GM12878 (cell line): ENCODE measurements around the gene RPL13A. TPM values are rescaled to one million over a fixed set of nuclear protein-coding genes. Genes with fewer than 3 reads are reported as not detected.
A peak's percentile ranks its signal among the peaks of the same experiment; 100 is the strongest.

Experiments used
- CEBPZ ChIP-seq: fragments of 150-350 bp; IDR thresholded peaks from 2 replicates; pipeline ENCODE4 v1.6.1; 2016; ENCODE audit warnings: low read depth, low read length
- FOS ChIP-seq: IDR thresholded peaks from 3 replicates; pipeline ENCODE4 v1.6.1; 2011; ENCODE audit warnings: borderline replicate concordance; ENCODE audit not compliant: insufficient read length; ENCODE audit errors: extremely low read depth
- HSF1 ChIP-seq: fragments of 150-350 bp; IDR thresholded peaks from 2 replicates; pipeline ENCODE4 v1.6.1; 2014; ENCODE audit warnings: mild to moderate bottlenecking, low read depth, low read length
- IKZF1 ChIP-seq: fragments of 450-650 bp; conservative IDR thresholded peaks from 2 replicates; pipeline ENCODE4 v1.6.1; 2017; ENCODE audit warnings: antibody characterized with exemption, mild to moderate bottlenecking
- KLF5 ChIP-seq: fragments of 450-650 bp; IDR thresholded peaks from 2 replicates; pipeline ENCODE4 v1.6.1; 2014; ENCODE audit warnings: mild to moderate bottlenecking; ENCODE audit not compliant: partially characterized antibody
- NR2C2 ChIP-seq: IDR thresholded peaks from 2 replicates; pipeline ENCODE4 v1.6.1; 2011; ENCODE audit warnings: borderline replicate concordance, low read depth; ENCODE audit not compliant: control insufficient read depth, insufficient read length
- RFX5 ChIP-seq: IDR thresholded peaks from 2 replicates; pipeline ENCODE4 v1.6.1; 2011; ENCODE audit warnings: low read depth, low read length, improper control_type of control experiment
- SMAD1 ChIP-seq: fragments of 450-650 bp; IDR thresholded peaks from 2 replicates; pipeline ENCODE4 v1.6.1; 2018; ENCODE audit warnings: mild to moderate bottlenecking, low read depth; ENCODE audit not compliant: partially characterized antibody
- SMAD5 ChIP-seq: IDR thresholded peaks from 2 replicates; pipeline ENCODE4 v1.6.1; 2016; ENCODE audit warnings: antibody characterized with exemption, low read depth
- SMARCA5 ChIP-seq: fragments of 450-650 bp; IDR thresholded peaks from 2 replicates; pipeline ENCODE4 v1.6.1; 2017; ENCODE audit warnings: mild to moderate bottlenecking
- TAF1 ChIP-seq: IDR thresholded peaks from 2 replicates; pipeline ENCODE4 v1.6.1; 2011; ENCODE audit warnings: mild to moderate bottlenecking, low read depth, low read length, borderline replicate concordance
- polyA plus RNA-seq, 11 experiments: library from polyadenylated mRNA; depleted of rRNA in 4 of 11; unstranded in 6 of 11; stranded (reverse) in 5 of 11; fragments of >200 nt; fragmentation: Nextera tagmentation in 4 of 11; fragmentation: Illumina TruSeq in 1 of 11; extraction: Ambion mirVana in 4 of 11; extraction: Trizol in 1 of 11; gene quantifications; 1 replicate in 1 of 11; 2 replicates in 10 of 11; pipeline versions ENCODE4 v1.2.1 to v1.2.3, GENCODE V29; 2011 to 2016; ENCODE audit warnings: inconsistent platforms in 2 of 11, missing spikeins in 2 of 11, low read depth in 1 of 11
- total RNA-seq, 4 experiments: library from RNA; depleted of rRNA in 3 of 4; stranded (reverse); fragments of >200 nt in 3 of 4; fragmentation: Illumina TruSeq in 1 of 4; extraction: Trizol in 1 of 4; gene quantifications; 2 replicates each; pipeline versions ENCODE4 v1.2.1 to v1.2.3, GENCODE V29; 2013 to 2021
- TF ChIP-seq, protein P1 (sequence below): fragments of 450-650 bp; IDR thresholded peaks from 2 replicates; pipeline ENCODE4 v1.6.1; 2017; ENCODE audit warnings: mild to moderate bottlenecking, low read depth, inconsistent platforms; ENCODE audit not compliant: poor library complexity, severe bottlenecking
- TF ChIP-seq, protein P2 (sequence below): fragments of 450-650 bp; conservative IDR thresholded peaks from 2 replicates; pipeline ENCODE4 v1.6.1; 2017; ENCODE audit warnings: mild to moderate bottlenecking, moderate library complexity
- TF ChIP-seq, protein P3 (sequence below): fragments of 450-650 bp; IDR thresholded peaks from 2 replicates; pipeline ENCODE4 v1.6.1; 2016; ENCODE audit warnings: mild to moderate bottlenecking, moderate library complexity, borderline replicate concordance

RPL13A gene
- total and polyA plus RNA-seq, 10 of the 15 experiments (the other 5 are each of a cell fraction or from before 2014, with no cell fraction given), result 1,426 to 8,961 (median 4,266) TPM

GRCh38 chr19:49492573-49493405, 5.4 kb downstream of the RPL13A start (continued):
- TF ChIP-seq FOS (no peak), HSF1 (no peak), NR2C2 (no peak), SMAD5 (peak; percentile 94), TAF1 (0 out of 2 replicates have a peak, but pooled peaks have one; percentile 8), IKZF1 (no peak), RFX5 (no peak), CEBPZ (no peak), KLF5 (no peak), SMAD1 (no peak), SMARCA5 (no peak)
- TF ChIP-seq, protein P1, sequence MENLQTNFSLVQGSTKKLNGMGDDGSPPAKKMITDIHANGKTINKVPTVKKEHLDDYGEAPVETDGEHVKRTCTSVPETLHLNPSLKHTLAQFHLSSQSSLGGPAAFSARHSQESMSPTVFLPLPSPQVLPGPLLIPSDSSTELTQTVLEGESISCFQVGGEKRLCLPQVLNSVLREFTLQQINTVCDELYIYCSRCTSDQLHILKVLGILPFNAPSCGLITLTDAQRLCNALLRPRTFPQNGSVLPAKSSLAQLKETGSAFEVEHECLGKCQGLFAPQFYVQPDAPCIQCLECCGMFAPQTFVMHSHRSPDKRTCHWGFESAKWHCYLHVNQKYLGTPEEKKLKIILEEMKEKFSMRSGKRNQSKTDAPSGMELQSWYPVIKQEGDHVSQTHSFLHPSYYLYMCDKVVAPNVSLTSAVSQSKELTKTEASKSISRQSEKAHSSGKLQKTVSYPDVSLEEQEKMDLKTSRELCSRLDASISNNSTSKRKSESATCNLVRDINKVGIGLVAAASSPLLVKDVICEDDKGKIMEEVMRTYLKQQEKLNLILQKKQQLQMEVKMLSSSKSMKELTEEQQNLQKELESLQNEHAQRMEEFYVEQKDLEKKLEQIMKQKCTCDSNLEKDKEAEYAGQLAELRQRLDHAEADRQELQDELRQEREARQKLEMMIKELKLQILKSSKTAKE, result no peak
- TF ChIP-seq, protein P2, sequence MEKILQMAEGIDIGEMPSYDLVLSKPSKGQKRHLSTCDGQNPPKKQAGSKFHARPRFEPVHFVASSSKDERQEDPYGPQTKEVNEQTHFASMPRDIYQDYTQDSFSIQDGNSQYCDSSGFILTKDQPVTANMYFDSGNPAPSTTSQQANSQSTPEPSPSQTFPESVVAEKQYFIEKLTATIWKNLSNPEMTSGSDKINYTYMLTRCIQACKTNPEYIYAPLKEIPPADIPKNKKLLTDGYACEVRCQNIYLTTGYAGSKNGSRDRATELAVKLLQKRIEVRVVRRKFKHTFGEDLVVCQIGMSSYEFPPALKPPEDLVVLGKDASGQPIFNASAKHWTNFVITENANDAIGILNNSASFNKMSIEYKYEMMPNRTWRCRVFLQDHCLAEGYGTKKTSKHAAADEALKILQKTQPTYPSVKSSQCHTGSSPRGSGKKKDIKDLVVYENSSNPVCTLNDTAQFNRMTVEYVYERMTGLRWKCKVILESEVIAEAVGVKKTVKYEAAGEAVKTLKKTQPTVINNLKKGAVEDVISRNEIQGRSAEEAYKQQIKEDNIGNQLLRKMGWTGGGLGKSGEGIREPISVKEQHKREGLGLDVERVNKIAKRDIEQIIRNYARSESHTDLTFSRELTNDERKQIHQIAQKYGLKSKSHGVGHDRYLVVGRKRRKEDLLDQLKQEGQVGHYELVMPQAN, result no peak
- TF ChIP-seq, protein P3, sequence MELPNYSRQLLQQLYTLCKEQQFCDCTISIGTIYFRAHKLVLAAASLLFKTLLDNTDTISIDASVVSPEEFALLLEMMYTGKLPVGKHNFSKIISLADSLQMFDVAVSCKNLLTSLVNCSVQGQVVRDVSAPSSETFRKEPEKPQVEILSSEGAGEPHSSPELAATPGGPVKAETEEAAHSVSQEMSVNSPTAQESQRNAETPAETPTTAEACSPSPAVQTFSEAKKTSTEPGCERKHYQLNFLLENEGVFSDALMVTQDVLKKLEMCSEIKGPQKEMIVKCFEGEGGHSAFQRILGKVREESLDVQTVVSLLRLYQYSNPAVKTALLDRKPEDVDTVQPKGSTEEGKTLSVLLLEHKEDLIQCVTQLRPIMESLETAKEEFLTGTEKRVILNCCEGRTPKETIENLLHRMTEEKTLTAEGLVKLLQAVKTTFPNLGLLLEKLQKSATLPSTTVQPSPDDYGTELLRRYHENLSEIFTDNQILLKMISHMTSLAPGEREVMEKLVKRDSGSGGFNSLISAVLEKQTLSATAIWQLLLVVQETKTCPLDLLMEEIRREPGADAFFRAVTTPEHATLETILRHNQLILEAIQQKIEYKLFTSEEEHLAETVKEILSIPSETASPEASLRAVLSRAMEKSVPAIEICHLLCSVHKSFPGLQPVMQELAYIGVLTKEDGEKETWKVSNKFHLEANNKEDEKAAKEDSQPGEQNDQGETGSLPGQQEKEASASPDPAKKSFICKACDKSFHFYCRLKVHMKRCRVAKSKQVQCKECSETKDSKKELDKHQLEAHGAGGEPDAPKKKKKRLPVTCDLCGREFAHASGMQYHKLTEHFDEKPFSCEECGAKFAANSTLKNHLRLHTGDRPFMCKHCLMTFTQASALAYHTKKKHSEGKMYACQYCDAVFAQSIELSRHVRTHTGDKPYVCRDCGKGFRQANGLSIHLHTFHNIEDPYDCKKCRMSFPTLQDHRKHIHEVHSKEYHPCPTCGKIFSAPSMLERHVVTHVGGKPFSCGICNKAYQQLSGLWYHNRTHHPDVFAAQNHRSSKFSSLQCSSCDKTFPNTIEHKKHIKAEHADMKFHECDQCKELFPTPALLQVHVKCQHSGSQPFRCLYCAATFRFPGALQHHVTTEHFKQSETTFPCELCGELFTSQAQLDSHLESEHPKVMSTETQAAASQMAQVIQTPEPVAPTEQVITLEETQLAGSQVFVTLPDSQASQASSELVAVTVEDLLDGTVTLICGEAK, result no peak
